ENCODE data around the gene AKR1E2.
A peak's percentile ranks its signal among the peaks of the same experiment; 100 is the strongest.

Gene AKR1E2

GRCh38 chr10:4806534-4806933 lies 19.5 kb upstream of the AKR1E2 start:
- H3K27me3 ChIP-seq (ENCODE audit: insufficient read depth, low read depth, severe bottlenecking) = no peaks in the 10 kb centered on the region
- H3K9me3 ChIP-seq (ENCODE audit: severe bottlenecking) = no peaks in the 10 kb centered on the region
- TF ChIP-seq CTCF (IDR thresholded peaks at IDR 0.05; ENCODE audit: low read depth, low read length) = no peak
- no peak overlapping the region for H3K27ac ChIP-seq
- DNase-seq = no peak
- H3K36me3 ChIP-seq = no peaks in the 10 kb centered on the region
- H3K4me3 ChIP-seq (ENCODE audit: low read depth, low read length) = no peak overlapping the region

- Histone ChIP-seq H3K27ac (no peak overlapping the region), H3K9me3 (ENCODE audit: severe bottlenecking) (no peaks in the 10 kb centered on the region), H3K4me3 (ENCODE audit: low read depth, low read length) (no peak overlapping the region), H3K27me3 (ENCODE audit: insufficient read depth, low read depth, severe bottlenecking) (no peaks in the 10 kb centered on the region), H3K36me3 (no peaks in the 10 kb centered on the region)
- no peak for TF ChIP-seq CTCF (IDR thresholded peaks at IDR 0.05; ENCODE audit: low read depth, low read length)
- no peak for DNase-seq
Measured at GRCh38 chr10:4807761-4808507, 18.1 kb upstream of the AKR1E2 start.

- no peaks in the 10 kb centered on the region for H3K36me3 ChIP-seq
- no peak for DNase-seq
- TF ChIP-seq CTCF (IDR thresholded peaks at IDR 0.05; ENCODE audit: low read depth, low read length) = no peak
- H3K27me3 ChIP-seq (ENCODE audit: insufficient read depth, low read depth, severe bottlenecking) = no peaks in the 10 kb centered on the region
- H3K4me3 ChIP-seq (ENCODE audit: low read depth, low read length) = no peak overlapping the region
- no peaks in the 10 kb centered on the region for H3K9me3 ChIP-seq (ENCODE audit: severe bottlenecking)
- no peak overlapping the region for H3K27ac ChIP-seq
Measured at GRCh38 chr10:4809156-4809555, 16.9 kb upstream of the AKR1E2 start.

- no peak overlapping the region for H3K27ac ChIP-seq
Measured at GRCh38 chr10:4810092-4810491, 15.9 kb upstream of the AKR1E2 start.

GRCh38 chr10:4812046-4812445 lies 14.0 kb upstream of the AKR1E2 start:
- Histone ChIP-seq H3K9me3 (ENCODE audit: severe bottlenecking) (no peaks in the 10 kb centered on the region), H3K36me3 (no peaks in the 10 kb centered on the region), H3K27me3 (ENCODE audit: insufficient read depth, low read depth, severe bottlenecking) (no peaks in the 10 kb centered on the region), H3K27ac (no peak overlapping the region), H3K4me3 (ENCODE audit: low read depth, low read length) (no peak overlapping the region)
- DNase-seq = no peak
- TF ChIP-seq CTCF (IDR thresholded peaks at IDR 0.05; ENCODE audit: low read depth, low read length) = no peak

More at GRCh38 chr10:4810092-4810491, 15.9 kb upstream of the AKR1E2 start:
- no peak for TF ChIP-seq CTCF (IDR thresholded peaks at IDR 0.05; ENCODE audit: low read depth, low read length)
- Histone ChIP-seq H3K4me3 (ENCODE audit: low read depth, low read length) (no peak overlapping the region), H3K36me3 (no peaks in the 10 kb centered on the region), H3K27me3 (ENCODE audit: insufficient read depth, low read depth, severe bottlenecking) (no peaks in the 10 kb centered on the region), H3K9me3 (ENCODE audit: severe bottlenecking) (no peaks in the 10 kb centered on the region)
- no peak for DNase-seq

GRCh38 chr10:4813023-4813422 lies 13.0 kb upstream of the AKR1E2 start:
- H3K27ac ChIP-seq = no peak overlapping the region
- DNase-seq = peak; percentile 8
- no peak for TF ChIP-seq CTCF (IDR thresholded peaks at IDR 0.05; ENCODE audit: low read depth, low read length)
- no peaks in the 10 kb centered on the region for H3K27me3 ChIP-seq (ENCODE audit: insufficient read depth, low read depth, severe bottlenecking)
- H3K36me3 ChIP-seq = no peaks in the 10 kb centered on the region
- H3K4me3 ChIP-seq (ENCODE audit: low read depth, low read length) = no peak overlapping the region
- no peaks in the 10 kb centered on the region for H3K9me3 ChIP-seq (ENCODE audit: severe bottlenecking)
